Astrocyte (in vitro differentiated cells and primary cell): Measurements from ENCODE around the gene ZNF609. TPM values are rescaled to one million over a fixed set of nuclear protein-coding genes. Genes with fewer than 3 reads are reported as not detected.

Source experiments
- DNase-seq: peaks from one replicate; pipeline ENCODE4 v3.0.0-alpha.2; 2010; ENCODE audit warnings: low read depth
- FAIRE-seq: peaks from 2 replicates; lab custom pipeline; 2011; peaks lifted over from hg19 to GRCh38; lab: Jason Lieb, UNC
- H2AFZ ChIP-seq: 2 replicates; pipeline ENCODE4 v1.6.0; 2012; ENCODE audit warnings: low read depth, low read length, inconsistent platforms
- H3K27ac ChIP-seq: 2 replicates; pipeline ENCODE4 v1.5.1; 2011; ENCODE audit warnings: low read depth, low read length, inconsistent platforms
- H3K27me3 ChIP-seq: 2 replicates; pipeline ENCODE4 v1.6.0; 2011; ENCODE audit warnings: low read length, inconsistent platforms; ENCODE audit not compliant: insufficient read depth
- H3K36me3 ChIP-seq: 2 replicates; pipeline ENCODE4 v1.5.1; 2011; ENCODE audit warnings: low read length, inconsistent platforms; ENCODE audit not compliant: insufficient read depth
- H3K4me1 ChIP-seq: 2 replicates; pipeline ENCODE4 v1.5.1; 2011; ENCODE audit warnings: low read length, inconsistent platforms; ENCODE audit not compliant: insufficient read depth
- H3K4me2 ChIP-seq: 2 replicates; pipeline ENCODE4 v1.6.0; 2012; ENCODE audit warnings: low read length, inconsistent platforms
- H3K4me3 ChIP-seq: 2 replicates; pipeline ENCODE4 v1.5.1; 2011; ENCODE audit warnings: low read depth, mild to moderate bottlenecking, low read length, inconsistent platforms; ENCODE audit not compliant: insufficient read depth
- H3K79me2 ChIP-seq: 2 replicates; pipeline ENCODE4 v1.6.0; 2012; ENCODE audit warnings: mild to moderate bottlenecking, low read length, inconsistent platforms; ENCODE audit not compliant: insufficient read depth
- H3K9ac ChIP-seq: 2 replicates; pipeline ENCODE4 v1.6.0; 2012; ENCODE audit warnings: mild to moderate bottlenecking, low read length, inconsistent platforms
- H3K9me3 ChIP-seq: 2 replicates; pipeline ENCODE4 v1.5.1; 2012; ENCODE audit warnings: low read depth, mild to moderate bottlenecking, low read length, inconsistent platforms; ENCODE audit not compliant: insufficient read depth
- H4K20me1 ChIP-seq: 2 replicates; pipeline ENCODE4 v1.6.0; 2012; ENCODE audit warnings: low read length, inconsistent platforms; ENCODE audit not compliant: insufficient read depth
- H3K27ac Mint-ChIP-seq: one replicate; pipeline ENCODE4 v1.8.0; 2021; ENCODE audit warnings: mild to moderate bottlenecking, mixed read lengths; ENCODE audit not compliant: unreplicated experiment
- H3K27me3 Mint-ChIP-seq: one replicate; pipeline ENCODE4 v1.8.0; 2021; ENCODE audit warnings: low read depth, mixed read lengths; ENCODE audit not compliant: unreplicated experiment
- H3K36me3 Mint-ChIP-seq: one replicate; pipeline ENCODE4 v1.8.0; 2021; ENCODE audit warnings: low read depth, mixed read lengths; ENCODE audit not compliant: unreplicated experiment
- H3K4me1 Mint-ChIP-seq: one replicate; pipeline ENCODE4 v1.8.0; 2021; ENCODE audit warnings: low read depth, mixed read lengths; ENCODE audit not compliant: unreplicated experiment
- H3K4me3 Mint-ChIP-seq: one replicate; pipeline ENCODE4 v1.8.0; 2021; ENCODE audit warnings: mild to moderate bottlenecking, moderate library complexity, mixed read lengths; ENCODE audit not compliant: unreplicated experiment
- H3K9me3 Mint-ChIP-seq: one replicate; pipeline ENCODE4 v1.8.0; 2021; ENCODE audit warnings: mild to moderate bottlenecking, mixed read lengths; ENCODE audit not compliant: unreplicated experiment
- EZH2 ChIP-seq: IDR thresholded peaks from 2 replicates; pipeline ENCODE4 v1.6.1; 2012; ENCODE audit warnings: mild to moderate bottlenecking, low read length, inconsistent platforms; ENCODE audit not compliant: insufficient read depth
- total RNA-seq: library from RNA; stranded (reverse); gene quantifications from 2 replicates; pipeline ENCODE4 v1.2.1, GENCODE V29; 2021
- TF ChIP-seq, protein P1 (sequence below): IDR thresholded peaks from 2 replicates; pipeline ENCODE4 v1.5.1; 2011; ENCODE audit warnings: low read depth, mild to moderate bottlenecking, inconsistent platforms, low read length, moderate library complexity; ENCODE audit not compliant: insufficient read depth

ZNF609 gene
- total RNA-seq, 1 donor from 2014 or later, result 38.5 TPM

DNA sequence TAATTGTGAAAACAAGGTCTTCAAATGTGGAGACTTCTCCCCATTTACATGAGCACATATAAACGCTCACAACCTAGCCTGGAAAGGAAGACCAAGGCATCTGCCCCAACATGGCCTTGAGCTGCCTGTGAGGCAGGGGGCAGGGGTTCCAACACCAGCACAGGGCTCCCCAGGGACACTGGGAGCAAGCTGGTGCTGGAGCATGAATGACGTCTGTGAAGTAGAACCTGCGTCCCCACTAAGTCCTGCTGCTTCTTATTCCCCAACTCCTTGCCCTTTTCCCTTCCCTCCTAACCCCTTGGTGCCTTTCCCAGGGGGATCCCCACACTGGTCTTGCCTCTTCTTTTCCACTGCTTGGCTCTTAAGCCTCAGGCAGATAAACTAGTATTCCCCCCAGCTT lies 221.9 kb downstream of the ZNF609 start:
- Mint-ChIP-seq H3K9me3 (no peaks in the 10 kb centered on the region), H3K4me1 (peaks cover 4% of the 10 kb centered on the region), H3K27me3 (no peaks in the 10 kb centered on the region), H3K36me3 (peaks cover 18% of the 10 kb centered on the region), H3K27ac (no peak overlapping the region), H3K4me3 (no peak overlapping the region)
- Histone ChIP-seq H3K4me1 (peaks cover 7% of the 10 kb centered on the region), H3K9ac (no peak overlapping the region), H3K79me2 (no peaks in the 10 kb centered on the region), H3K9me3 (no peaks in the 10 kb centered on the region), H3K27ac (no peak overlapping the region), H4K20me1 (peaks cover 26% of the 10 kb centered on the region), H3K4me2 (no peak overlapping the region), H3K27me3 (no peaks in the 10 kb centered on the region), H2AFZ (no peak overlapping the region), H3K36me3 (peaks cover 24% of the 10 kb centered on the region), H3K4me3 (no peak overlapping the region)
- FAIRE-seq, result no peak
- no peak for TF ChIP-seq EZH2
- TF ChIP-seq, protein P1, sequence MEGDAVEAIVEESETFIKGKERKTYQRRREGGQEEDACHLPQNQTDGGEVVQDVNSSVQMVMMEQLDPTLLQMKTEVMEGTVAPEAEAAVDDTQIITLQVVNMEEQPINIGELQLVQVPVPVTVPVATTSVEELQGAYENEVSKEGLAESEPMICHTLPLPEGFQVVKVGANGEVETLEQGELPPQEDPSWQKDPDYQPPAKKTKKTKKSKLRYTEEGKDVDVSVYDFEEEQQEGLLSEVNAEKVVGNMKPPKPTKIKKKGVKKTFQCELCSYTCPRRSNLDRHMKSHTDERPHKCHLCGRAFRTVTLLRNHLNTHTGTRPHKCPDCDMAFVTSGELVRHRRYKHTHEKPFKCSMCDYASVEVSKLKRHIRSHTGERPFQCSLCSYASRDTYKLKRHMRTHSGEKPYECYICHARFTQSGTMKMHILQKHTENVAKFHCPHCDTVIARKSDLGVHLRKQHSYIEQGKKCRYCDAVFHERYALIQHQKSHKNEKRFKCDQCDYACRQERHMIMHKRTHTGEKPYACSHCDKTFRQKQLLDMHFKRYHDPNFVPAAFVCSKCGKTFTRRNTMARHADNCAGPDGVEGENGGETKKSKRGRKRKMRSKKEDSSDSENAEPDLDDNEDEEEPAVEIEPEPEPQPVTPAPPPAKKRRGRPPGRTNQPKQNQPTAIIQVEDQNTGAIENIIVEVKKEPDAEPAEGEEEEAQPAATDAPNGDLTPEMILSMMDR, result no peak
- DNase-seq, result no peak

DNA sequence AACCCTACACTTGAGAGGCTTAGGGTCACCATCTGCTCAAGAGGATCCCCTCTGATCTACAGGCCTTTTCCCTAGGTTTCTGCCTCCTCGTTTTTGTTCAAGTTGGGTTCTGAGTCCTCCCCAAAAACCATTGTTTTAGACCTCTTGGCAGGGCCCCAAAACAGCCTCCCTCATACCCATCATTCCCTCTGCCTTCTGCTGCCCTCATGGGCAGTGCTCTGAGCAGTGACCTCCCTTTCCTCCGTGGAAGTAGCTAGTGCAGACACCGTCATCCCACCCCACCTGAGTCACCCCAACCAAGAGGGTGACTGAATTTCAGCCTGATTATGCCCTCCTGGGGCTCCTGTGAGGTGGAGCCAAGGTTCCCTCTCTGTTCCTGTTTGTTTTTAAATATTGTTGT lies 223.0 kb downstream of the ZNF609 start:
- Histone ChIP-seq H2AFZ (no peak overlapping the region), H3K27ac (no peak overlapping the region), H3K36me3 (peaks cover 36% of the 10 kb centered on the region), H4K20me1 (peaks cover 36% of the 10 kb centered on the region), H3K9me3 (no peaks in the 10 kb centered on the region), H3K9ac (no peak overlapping the region), H3K4me2 (no peak overlapping the region), H3K79me2 (no peaks in the 10 kb centered on the region), H3K4me1 (peaks cover 3% of the 10 kb centered on the region), H3K4me3 (no peak overlapping the region), H3K27me3 (no peaks in the 10 kb centered on the region)
- Mint-ChIP-seq H3K36me3 (peaks cover 18% of the 10 kb centered on the region), H3K27ac (no peak overlapping the region), H3K27me3 (no peaks in the 10 kb centered on the region), H3K4me3 (no peak overlapping the region), H3K9me3 (no peaks in the 10 kb centered on the region), H3K4me1 (peaks cover 4% of the 10 kb centered on the region)
- no peak for TF ChIP-seq EZH2
- TF ChIP-seq, protein P1, result no peak
- FAIRE-seq (no peak), DNase-seq (no peak)

GRCh38 chr15:64685230-64685888 lies 225.0 kb downstream of the ZNF609 start:
- H3K27me3 ChIP-seq, result no peaks in the 10 kb centered on the region
- H3K4me3 ChIP-seq, result no peak overlapping the region
- H3K4me1 Mint-ChIP-seq, result peaks cover 4% of the 10 kb centered on the region
- TF ChIP-seq EZH2, result no peak
- TF ChIP-seq, protein P1, result no peak
- peaks cover 11% of the 10 kb centered on the region for H3K36me3 Mint-ChIP-seq
- no peak overlapping the region for H3K27ac ChIP-seq
- no peak overlapping the region for H3K9ac ChIP-seq
- no peak overlapping the region for H3K4me3 Mint-ChIP-seq
- H3K4me1 ChIP-seq, result no peaks in the 10 kb centered on the region
- H3K9me3 Mint-ChIP-seq, result no peaks in the 10 kb centered on the region
- no peaks in the 10 kb centered on the region for H3K9me3 ChIP-seq
- no peaks in the 10 kb centered on the region for H3K79me2 ChIP-seq
- no peaks in the 10 kb centered on the region for H3K27me3 Mint-ChIP-seq
- H3K36me3 ChIP-seq, result peaks cover 39% of the 10 kb centered on the region
- H3K27ac Mint-ChIP-seq, result no peak overlapping the region
- no peak for DNase-seq
- no peak overlapping the region for H3K4me2 ChIP-seq
- H4K20me1 ChIP-seq, result peaks cover 45% of the 10 kb centered on the region
- H2AFZ ChIP-seq, result no peak overlapping the region
- no peak for FAIRE-seq
